ENCODE data around the gene FBXO10. TPM values are rescaled to one million over a fixed set of nuclear protein-coding genes. Genes with fewer than 3 reads are reported as not detected.

The FBXO10 gene
- total RNA-seq, 5 donors from 2014 or later (not counting 1 experiment from before 2014, with no cell fraction given) = 2.9 to 5.0 (median 3.8) TPM

DNA sequence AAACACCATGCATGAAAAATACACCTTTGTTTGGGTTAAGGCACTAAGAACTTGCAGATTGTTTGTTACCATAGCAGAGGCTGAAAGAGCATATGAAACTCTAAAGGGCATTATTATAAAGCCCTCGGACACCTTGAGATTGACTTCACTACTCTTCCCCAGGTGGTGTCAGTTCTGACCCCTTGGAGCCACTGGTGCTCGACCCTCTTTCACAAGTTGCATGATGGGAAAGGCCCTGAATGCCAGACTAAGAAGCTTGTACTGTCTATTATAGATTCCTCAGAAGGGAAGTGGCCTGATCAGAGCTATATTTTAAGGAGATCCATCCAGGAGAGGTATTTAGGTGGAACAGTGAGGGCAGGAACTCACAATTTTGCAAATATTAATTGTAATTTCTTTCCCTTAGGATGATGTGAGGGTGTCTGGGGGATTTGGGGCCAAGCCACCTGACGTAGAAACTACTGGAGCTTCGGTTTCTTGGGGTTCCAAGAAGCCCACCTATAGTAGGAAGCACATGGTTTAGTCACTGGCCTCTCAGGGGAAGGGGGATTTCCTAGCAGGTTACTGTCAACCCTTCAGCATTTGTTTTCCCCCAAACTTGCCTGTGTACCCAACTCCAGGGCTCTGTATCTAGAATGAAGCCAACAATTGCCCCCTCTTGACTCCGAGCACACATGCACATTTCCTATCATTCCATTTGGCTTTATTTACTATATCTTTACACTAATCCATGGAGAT is 16.2 kb downstream of the FBXO10 start:
- POLR2A ChIA-PET = no interaction called here
- Histone ChIP-seq H3K4me1 (ENCODE audit: control insufficient read depth in 1 of 2, extremely low read depth in 1 of 2, insufficient read depth in 2 of 2, low read length in 2 of 2) (no peaks in the 10 kb centered on the region), H3K27ac (ENCODE audit: low read length) (no peak overlapping the region), H3K9me3 (no peaks in the 10 kb centered on the region), H3K36me3 (ENCODE audit: control insufficient read depth in 2 of 2, extremely low read depth in 1 of 2, insufficient read depth in 1 of 2, low read length in 1 of 2) (no peaks in the 10 kb centered on the region), H3K27me3 (replicated peaks in 1 of 2; ENCODE audit: control insufficient read depth in 2 of 2, extremely low read depth in 1 of 2, insufficient read depth in 2 of 2, low read length in 1 of 2) (no peaks in the 10 kb centered on the region), H3K4me3 (ENCODE audit: control insufficient read depth in 1 of 2, extremely low read depth in 1 of 2, low read length in 1 of 2) (no peak overlapping the region)
- Mint-ChIP-seq H3K4me3 (no peak overlapping the region), H3K4me1 (peaks cover 0 to 3% (median 0%) of the 10 kb centered on the region in 3 donors), H3K27ac (no peak overlapping the region), H3K9me3 (peaks cover 3 to 6% (median 3%) of the 10 kb centered on the region in 3 donors), H3K36me3 (peaks cover 13% of the 10 kb centered on the region), H3K27me3 (no peaks in the 10 kb centered on the region)
- 87% methylated on average over 4 of the region's 5 CpGs for WGBS (ENCODE audit: insufficient coverage)
- CTCF ChIA-PET = no interaction called here
- DNase-seq (no peak), ATAC-seq (replicated peaks in 1 of 4) (no peak)

DNA sequence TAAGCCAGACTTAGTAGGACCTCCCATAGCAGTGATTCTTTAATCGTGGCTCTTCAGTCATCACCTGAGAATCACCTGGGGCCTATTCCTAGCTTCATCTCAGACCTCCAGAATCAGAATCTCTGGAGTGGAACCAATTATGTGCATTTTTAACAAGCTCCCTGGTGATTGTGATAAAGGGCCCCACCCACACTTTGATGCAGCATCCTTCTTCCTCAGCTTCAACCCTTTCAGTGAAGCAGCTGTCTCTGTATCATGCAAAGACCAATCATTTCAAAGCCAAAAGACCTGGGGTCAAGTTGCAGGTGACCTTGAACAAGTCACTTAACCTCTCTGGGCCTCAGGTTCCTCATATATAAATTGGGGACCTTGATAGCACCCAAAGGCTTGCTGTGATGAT is 17.1 kb downstream of the FBXO10 start:
- H3K4me3 Mint-ChIP-seq = no peak overlapping the region
- no peak for ATAC-seq (replicated peaks in 1 of 4)

DNA sequence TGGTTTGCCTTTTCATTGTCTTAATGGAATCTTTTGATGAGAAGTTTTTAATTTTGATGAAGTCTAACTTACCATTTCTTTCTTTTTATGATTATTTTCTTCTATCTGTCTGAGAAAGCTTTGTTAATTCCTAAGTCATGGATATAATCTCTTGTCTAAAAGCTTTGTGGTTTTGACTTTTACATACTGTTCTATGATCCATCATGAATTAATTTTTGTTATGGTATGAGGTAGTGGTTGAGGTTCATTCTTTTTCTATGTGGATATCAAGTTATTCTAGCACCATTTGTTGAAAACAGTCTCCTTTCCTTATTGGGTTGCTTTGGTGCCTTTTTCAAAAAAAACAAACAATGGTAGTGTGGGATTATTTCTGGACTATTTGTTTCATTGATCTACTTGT is 20.4 kb downstream of the FBXO10 start:
- Histone ChIP-seq H3K4me3 (ENCODE audit: control insufficient read depth in 1 of 2, extremely low read depth in 1 of 2, low read length in 1 of 2) (no peak overlapping the region), H3K4me1 (ENCODE audit: control insufficient read depth in 1 of 2, extremely low read depth in 1 of 2, insufficient read depth in 2 of 2, low read length in 2 of 2) (no peaks in the 10 kb centered on the region), H3K27ac (ENCODE audit: low read length) (no peak overlapping the region), H3K27me3 (replicated peaks in 1 of 2; ENCODE audit: control insufficient read depth in 2 of 2, extremely low read depth in 1 of 2, insufficient read depth in 2 of 2, low read length in 1 of 2) (no peaks in the 10 kb centered on the region), H3K36me3 (ENCODE audit: control insufficient read depth in 2 of 2, extremely low read depth in 1 of 2, insufficient read depth in 1 of 2, low read length in 1 of 2) (no peaks in the 10 kb centered on the region), H3K9me3 (no peaks in the 10 kb centered on the region)
- DNase-seq (no peak), ATAC-seq (replicated peaks in 1 of 4) (no peak)
- Mint-ChIP-seq H3K4me1 (no peaks in the 10 kb centered on the region), H3K9me3 (no peaks in the 10 kb centered on the region), H3K36me3 (no peaks in the 10 kb centered on the region), H3K4me3 (no peak overlapping the region), H3K27me3 (no peaks in the 10 kb centered on the region), H3K27ac (no peak overlapping the region)
- CTCF ChIA-PET = no interaction called here
- POLR2A ChIA-PET = no interaction called here

More for the DNA sequence above, 17.1 kb downstream of the FBXO10 start:
- H3K36me3 Mint-ChIP-seq = peaks cover 13% of the 10 kb centered on the region
- DNase-seq = no peak
- ChIA-PET CTCF (no interaction called here), POLR2A (no interaction called here)
- no peaks in the 10 kb centered on the region for H3K27me3 Mint-ChIP-seq
- H3K4me1 Mint-ChIP-seq = peaks cover 0 to 3% (median 0%) of the 10 kb centered on the region in 3 donors
- Histone ChIP-seq H3K4me1 (ENCODE audit: control insufficient read depth in 1 of 2, extremely low read depth in 1 of 2, insufficient read depth in 2 of 2, low read length in 2 of 2) (no peaks in the 10 kb centered on the region), H3K36me3 (ENCODE audit: control insufficient read depth in 2 of 2, extremely low read depth in 1 of 2, insufficient read depth in 1 of 2, low read length in 1 of 2) (no peaks in the 10 kb centered on the region), H3K27me3 (replicated peaks in 1 of 2; ENCODE audit: control insufficient read depth in 2 of 2, extremely low read depth in 1 of 2, insufficient read depth in 2 of 2, low read length in 1 of 2) (no peaks in the 10 kb centered on the region), H3K4me3 (ENCODE audit: control insufficient read depth in 1 of 2, extremely low read depth in 1 of 2, low read length in 1 of 2) (no peak overlapping the region), H3K9me3 (no peaks in the 10 kb centered on the region), H3K27ac (ENCODE audit: low read length) (no peak overlapping the region)
- 100% methylated on average over 1 of the region's 1 CpG for WGBS (ENCODE audit: insufficient coverage)
- H3K9me3 Mint-ChIP-seq = peaks cover 3 to 6% (median 3%) of the 10 kb centered on the region in 3 donors
- H3K27ac Mint-ChIP-seq = no peak overlapping the region

DNA sequence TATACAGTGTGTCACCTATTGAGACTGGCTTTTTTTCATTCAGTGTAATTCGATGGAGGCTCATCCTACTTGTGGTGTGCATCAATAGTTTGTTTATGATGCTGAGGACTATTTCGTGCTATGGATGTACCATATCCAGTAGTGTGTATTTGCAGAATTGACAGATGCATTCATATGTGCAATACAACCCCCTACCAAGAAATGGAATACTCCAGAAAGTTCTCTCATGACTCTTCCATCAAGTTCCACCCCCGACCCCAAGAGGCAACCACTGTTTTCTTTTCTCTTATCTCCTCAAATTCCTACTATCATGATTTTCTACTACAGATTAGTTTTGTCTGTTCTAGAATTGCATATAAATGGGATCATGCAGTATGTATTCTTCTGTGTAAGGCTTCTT is 21.9 kb downstream of the FBXO10 start:
- Histone ChIP-seq H3K27ac (ENCODE audit: low read length) (no peak overlapping the region), H3K4me1 (ENCODE audit: control insufficient read depth in 1 of 2, extremely low read depth in 1 of 2, insufficient read depth in 2 of 2, low read length in 2 of 2) (no peaks in the 10 kb centered on the region), H3K27me3 (replicated peaks in 1 of 2; ENCODE audit: control insufficient read depth in 2 of 2, extremely low read depth in 1 of 2, insufficient read depth in 2 of 2, low read length in 1 of 2) (no peaks in the 10 kb centered on the region), H3K4me3 (ENCODE audit: control insufficient read depth in 1 of 2, extremely low read depth in 1 of 2, low read length in 1 of 2) (no peak overlapping the region), H3K36me3 (ENCODE audit: control insufficient read depth in 2 of 2, extremely low read depth in 1 of 2, insufficient read depth in 1 of 2, low read length in 1 of 2) (no peaks in the 10 kb centered on the region), H3K9me3 (no peaks in the 10 kb centered on the region)
- DNase-seq (no peak), ATAC-seq (replicated peaks in 1 of 4) (no peak)
- Mint-ChIP-seq H3K4me3 (no peak overlapping the region), H3K27ac (no peak overlapping the region), H3K9me3 (no peaks in the 10 kb centered on the region), H3K27me3 (no peaks in the 10 kb centered on the region), H3K36me3 (no peaks in the 10 kb centered on the region), H3K4me1 (no peaks in the 10 kb centered on the region)
- ChIA-PET CTCF (no interaction called here), POLR2A (no interaction called here)
- no CpG with 5 or more reads among the region's 3 CpGs for WGBS (ENCODE audit: insufficient coverage)

DNA sequence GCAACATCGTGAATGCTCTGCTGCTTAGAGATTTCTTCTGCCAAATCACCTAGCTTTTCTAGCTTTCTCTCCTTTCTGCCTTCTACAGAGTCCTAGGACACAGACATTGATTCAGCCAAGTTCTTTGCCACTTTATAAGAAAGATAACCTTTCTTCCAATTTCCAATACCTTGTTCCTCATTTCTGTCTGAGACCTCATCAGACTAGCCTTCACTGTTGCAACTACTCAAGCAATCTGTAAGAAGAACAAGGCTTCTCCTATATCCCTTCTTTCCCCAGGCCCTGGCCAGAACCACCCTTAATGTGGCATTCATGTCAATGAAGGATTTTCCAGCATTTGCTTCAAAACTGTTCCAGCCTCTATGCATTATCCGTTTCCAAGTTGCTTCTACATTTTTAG is 24.3 kb downstream of the FBXO10 start:
- ATAC-seq (replicated peaks in 1 of 4) = no peak

DNA sequence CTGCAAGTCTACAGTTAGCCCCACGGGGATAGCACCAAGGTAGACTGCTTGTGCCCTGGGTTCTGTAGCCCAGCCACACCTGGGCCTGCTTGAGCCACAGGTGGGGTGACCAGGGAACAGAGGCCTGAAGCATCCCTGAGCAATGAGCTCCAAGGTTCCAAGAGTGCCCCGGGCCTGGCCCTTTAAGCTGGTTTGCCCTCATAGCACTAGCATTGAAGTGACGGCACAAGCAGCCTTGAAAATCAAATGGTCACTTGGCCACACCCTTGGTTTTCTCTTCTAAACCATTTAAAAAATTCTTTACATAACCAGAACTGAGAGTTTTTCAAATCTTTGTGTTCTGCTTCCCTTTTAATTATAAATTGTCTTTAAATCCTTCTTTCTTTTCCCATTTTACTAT is 24.7 kb downstream of the FBXO10 start:
- Mint-ChIP-seq H3K36me3 (no peaks in the 10 kb centered on the region), H3K27me3 (no peaks in the 10 kb centered on the region), H3K4me1 (no peaks in the 10 kb centered on the region), H3K27ac (no peak overlapping the region), H3K9me3 (no peaks in the 10 kb centered on the region), H3K4me3 (no peak overlapping the region)
- Histone ChIP-seq H3K4me3 (ENCODE audit: control insufficient read depth in 1 of 2, extremely low read depth in 1 of 2, low read length in 1 of 2) (no peak overlapping the region), H3K36me3 (ENCODE audit: control insufficient read depth in 2 of 2, extremely low read depth in 1 of 2, insufficient read depth in 1 of 2, low read length in 1 of 2) (no peaks in the 10 kb centered on the region), H3K27ac (ENCODE audit: low read length) (no peak overlapping the region), H3K4me1 (ENCODE audit: control insufficient read depth in 1 of 2, extremely low read depth in 1 of 2, insufficient read depth in 2 of 2, low read length in 2 of 2) (no peaks in the 10 kb centered on the region), H3K9me3 (no peaks in the 10 kb centered on the region), H3K27me3 (replicated peaks in 1 of 2; ENCODE audit: control insufficient read depth in 2 of 2, extremely low read depth in 1 of 2, insufficient read depth in 2 of 2, low read length in 1 of 2) (no peaks in the 10 kb centered on the region)
- 94% methylated on average over 3 of the region's 3 CpGs for WGBS (ENCODE audit: insufficient coverage)
- DNase-seq = no peak
- ChIA-PET POLR2A (no interaction called here), CTCF (no interaction called here)
- no peak for ATAC-seq (replicated peaks in 1 of 4)

More for the DNA sequence above, 24.3 kb downstream of the FBXO10 start:
- no peak overlapping the region for H3K27ac Mint-ChIP-seq
- H3K9me3 Mint-ChIP-seq = no peaks in the 10 kb centered on the region
- Histone ChIP-seq H3K4me3 (ENCODE audit: control insufficient read depth in 1 of 2, extremely low read depth in 1 of 2, low read length in 1 of 2) (no peak overlapping the region), H3K36me3 (ENCODE audit: control insufficient read depth in 2 of 2, extremely low read depth in 1 of 2, insufficient read depth in 1 of 2, low read length in 1 of 2) (no peaks in the 10 kb centered on the region), H3K27me3 (replicated peaks in 1 of 2; ENCODE audit: control insufficient read depth in 2 of 2, extremely low read depth in 1 of 2, insufficient read depth in 2 of 2, low read length in 1 of 2) (no peaks in the 10 kb centered on the region), H3K4me1 (ENCODE audit: control insufficient read depth in 1 of 2, extremely low read depth in 1 of 2, insufficient read depth in 2 of 2, low read length in 2 of 2) (no peaks in the 10 kb centered on the region), H3K27ac (ENCODE audit: low read length) (no peak overlapping the region), H3K9me3 (no peaks in the 10 kb centered on the region)
- no peaks in the 10 kb centered on the region for H3K27me3 Mint-ChIP-seq
- ChIA-PET CTCF (no interaction called here), POLR2A (no interaction called here)
- H3K36me3 Mint-ChIP-seq = no peaks in the 10 kb centered on the region
- no peak for DNase-seq
- WGBS (ENCODE audit: insufficient coverage) = 90% methylated on average over 1 of the region's 2 CpGs
- no peak overlapping the region for H3K4me3 Mint-ChIP-seq
- no peaks in the 10 kb centered on the region for H3K4me1 Mint-ChIP-seq

DNA sequence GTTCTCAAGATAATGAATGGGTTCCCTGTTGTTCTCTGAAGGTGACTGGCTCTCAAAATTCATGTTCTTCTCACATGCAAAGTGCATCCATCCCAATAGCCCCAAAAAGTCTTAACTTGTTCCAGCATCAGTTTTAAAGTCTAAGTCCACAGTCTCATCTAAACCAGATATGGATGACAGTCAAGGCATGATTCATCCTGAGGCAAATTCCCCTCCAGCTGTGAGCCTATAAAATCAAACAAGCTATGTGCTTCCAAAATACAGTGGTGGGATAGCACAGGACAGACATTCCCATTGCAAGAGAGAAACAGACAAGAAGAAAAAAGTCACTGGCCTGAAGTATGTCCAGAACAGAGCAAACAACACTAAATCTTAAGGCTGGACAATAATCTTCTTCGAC is 25.4 kb downstream of the FBXO10 start:
- H3K9me3 ChIP-seq = no peaks in the 10 kb centered on the region
- H3K27me3 ChIP-seq (replicated peaks in 1 of 2; ENCODE audit: control insufficient read depth in 2 of 2, extremely low read depth in 1 of 2, insufficient read depth in 2 of 2, low read length in 1 of 2) = no peaks in the 10 kb centered on the region
- Mint-ChIP-seq H3K4me1 (no peaks in the 10 kb centered on the region), H3K27me3 (no peaks in the 10 kb centered on the region), H3K36me3 (no peaks in the 10 kb centered on the region), H3K27ac (no peak overlapping the region), H3K9me3 (no peaks in the 10 kb centered on the region), H3K4me3 (no peak overlapping the region)
- no peak overlapping the region for H3K27ac ChIP-seq (ENCODE audit: low read length)
- CTCF ChIA-PET = no interaction called here
- H3K4me3 ChIP-seq (ENCODE audit: control insufficient read depth in 1 of 2, extremely low read depth in 1 of 2, low read length in 1 of 2) = no peak overlapping the region
- WGBS (ENCODE audit: insufficient coverage) = 83% methylated on average over 1 of the region's 1 CpG
- no peaks in the 10 kb centered on the region for H3K4me1 ChIP-seq (ENCODE audit: control insufficient read depth in 1 of 2, extremely low read depth in 1 of 2, insufficient read depth in 2 of 2, low read length in 2 of 2)
- DNase-seq (no peak), ATAC-seq (replicated peaks in 1 of 4) (no peak)
- no peaks in the 10 kb centered on the region for H3K36me3 ChIP-seq (ENCODE audit: control insufficient read depth in 2 of 2, extremely low read depth in 1 of 2, insufficient read depth in 1 of 2, low read length in 1 of 2)
- POLR2A ChIA-PET = no interaction called here

All from T-cell (primary cell).